ENCODE results near the gene TP53TG3C.
"Not testable (repeated sequence)": the region's sequence is repeated elsewhere in the genome, so short reads cannot be mapped to it uniquely, and the experiment has no call there.

The TP53TG3C gene

GRCh38 chr16:33193926-33194325, at the start of gene TP53TG3C:
Gene TP53TG3C (plus strand): TSS chr16:33194226. CDS start chr16:33194294, 68 bp downstream.
- not testable (repeated sequence) for DNase-seq
